ENCODE data around the gene CCSER1. TPM values are rescaled to one million over a fixed set of nuclear protein-coding genes. Genes with fewer than 3 reads are reported as not detected.

The CCSER1 gene
- total RNA-seq, 1 donor from 2014 or later = 8.4 TPM

DNA sequence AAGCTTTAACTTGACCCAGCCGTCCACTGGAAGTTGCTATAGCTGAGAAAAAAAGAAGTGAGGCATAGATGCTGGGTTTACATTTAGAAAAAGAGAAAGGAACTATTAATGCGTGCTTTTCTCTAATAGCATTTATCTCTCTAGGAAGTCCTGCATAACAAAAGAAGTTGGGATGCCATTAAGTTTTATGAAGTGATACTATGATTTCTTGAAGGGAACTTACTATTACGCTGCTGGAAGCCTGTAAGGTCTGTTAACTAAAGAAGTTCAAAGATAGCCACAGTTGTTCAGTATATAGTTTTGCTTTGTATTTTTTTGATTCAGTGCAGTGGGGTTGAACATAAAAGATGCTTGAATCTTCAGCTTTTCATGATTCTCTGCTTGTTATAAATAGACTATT, 203.4 kb downstream of the CCSER1 start:
- Histone ChIP-seq H3K36me3 (no peaks in the 10 kb centered on the region), H3K9me3 (no peaks in the 10 kb centered on the region), H3K27ac (no peak overlapping the region), H3K27me3 (ENCODE audit: low read depth) (no peaks in the 10 kb centered on the region), H3K4me3 (no peak overlapping the region), H3K4me1 (no peaks in the 10 kb centered on the region)
- TF ChIP-seq, protein P1, sequence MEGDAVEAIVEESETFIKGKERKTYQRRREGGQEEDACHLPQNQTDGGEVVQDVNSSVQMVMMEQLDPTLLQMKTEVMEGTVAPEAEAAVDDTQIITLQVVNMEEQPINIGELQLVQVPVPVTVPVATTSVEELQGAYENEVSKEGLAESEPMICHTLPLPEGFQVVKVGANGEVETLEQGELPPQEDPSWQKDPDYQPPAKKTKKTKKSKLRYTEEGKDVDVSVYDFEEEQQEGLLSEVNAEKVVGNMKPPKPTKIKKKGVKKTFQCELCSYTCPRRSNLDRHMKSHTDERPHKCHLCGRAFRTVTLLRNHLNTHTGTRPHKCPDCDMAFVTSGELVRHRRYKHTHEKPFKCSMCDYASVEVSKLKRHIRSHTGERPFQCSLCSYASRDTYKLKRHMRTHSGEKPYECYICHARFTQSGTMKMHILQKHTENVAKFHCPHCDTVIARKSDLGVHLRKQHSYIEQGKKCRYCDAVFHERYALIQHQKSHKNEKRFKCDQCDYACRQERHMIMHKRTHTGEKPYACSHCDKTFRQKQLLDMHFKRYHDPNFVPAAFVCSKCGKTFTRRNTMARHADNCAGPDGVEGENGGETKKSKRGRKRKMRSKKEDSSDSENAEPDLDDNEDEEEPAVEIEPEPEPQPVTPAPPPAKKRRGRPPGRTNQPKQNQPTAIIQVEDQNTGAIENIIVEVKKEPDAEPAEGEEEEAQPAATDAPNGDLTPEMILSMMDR (IDR thresholded peaks at IDR 0.05) = no peak
- intact Hi-C loops (cut with DNase I) = no loop called here
- DNase-seq (no peak), ATAC-seq (no peak)

DNA sequence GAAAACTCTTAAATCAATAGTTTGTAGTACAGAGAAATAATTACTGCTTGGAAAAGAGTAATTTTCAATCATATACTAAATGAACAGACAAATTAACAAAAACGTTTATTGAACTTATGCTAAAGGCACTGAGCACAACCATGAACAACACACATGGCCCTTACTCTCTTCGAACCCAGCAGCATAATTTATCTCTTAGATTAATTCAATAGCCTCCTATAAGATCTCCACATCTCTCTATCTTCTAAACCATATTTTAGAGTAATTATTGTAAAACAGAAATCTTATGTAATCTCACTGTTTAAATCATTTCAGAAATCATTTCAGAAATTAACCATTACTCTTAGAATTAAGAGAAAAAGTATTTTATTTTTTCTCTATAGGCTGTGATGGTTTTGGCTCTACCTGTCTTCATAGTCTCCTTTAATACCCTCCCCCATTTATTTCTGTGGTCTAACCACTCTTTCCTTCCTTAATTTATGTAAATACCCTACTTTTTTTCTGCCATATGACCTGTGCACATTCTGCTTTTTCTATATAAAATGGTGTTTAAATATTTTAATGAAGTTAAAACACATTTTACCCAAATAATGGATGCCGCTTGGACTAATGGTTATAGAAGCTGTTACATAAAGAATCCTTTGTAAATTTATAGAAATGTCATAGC, 218.5 kb downstream of the CCSER1 start:
- H3K36me3 ChIP-seq = no peaks in the 10 kb centered on the region
- H3K27ac ChIP-seq = no peak overlapping the region
- intact Hi-C loops (cut with DNase I) = no loop called here
- TF ChIP-seq, protein P1 (IDR thresholded peaks at IDR 0.05) = no peak
- no peak for DNase-seq
- ATAC-seq = no peak
- no peaks in the 10 kb centered on the region for H3K4me1 ChIP-seq
- H3K27me3 ChIP-seq (ENCODE audit: low read depth) = no peaks in the 10 kb centered on the region
- H3K9me3 ChIP-seq = no peaks in the 10 kb centered on the region
- H3K4me3 ChIP-seq = no peak overlapping the region

DNA sequence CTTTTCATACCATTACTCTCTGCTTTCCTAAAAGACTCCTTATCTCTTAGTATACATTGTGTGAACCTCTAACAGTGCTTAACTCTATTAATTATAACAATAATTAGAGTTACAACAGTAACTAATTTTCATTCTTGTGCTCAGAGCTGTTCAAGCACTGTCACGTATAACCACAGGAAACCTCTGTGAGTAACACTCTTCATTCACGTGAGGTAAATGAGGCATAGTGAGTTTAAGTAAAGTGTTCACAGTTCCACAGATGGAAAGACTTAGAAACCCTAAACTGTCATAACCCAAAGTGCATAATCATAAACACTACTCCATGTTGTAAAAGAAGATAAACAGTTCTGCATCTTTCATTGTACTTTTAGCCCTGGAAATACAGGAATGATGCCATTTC, 222.4 kb downstream of the CCSER1 start:
- TF ChIP-seq, protein P1 (IDR thresholded peaks at IDR 0.05) = no peak
- no peak overlapping the region for H3K27ac ChIP-seq
- ATAC-seq (no peak), DNase-seq (no peak)
- no peaks in the 10 kb centered on the region for H3K9me3 ChIP-seq
- intact Hi-C loops (cut with DNase I) = no loop called here
- H3K27me3 ChIP-seq (ENCODE audit: low read depth) = no peaks in the 10 kb centered on the region
- no peak overlapping the region for H3K4me3 ChIP-seq
- no peaks in the 10 kb centered on the region for H3K4me1 ChIP-seq
- H3K36me3 ChIP-seq = no peaks in the 10 kb centered on the region

DNA sequence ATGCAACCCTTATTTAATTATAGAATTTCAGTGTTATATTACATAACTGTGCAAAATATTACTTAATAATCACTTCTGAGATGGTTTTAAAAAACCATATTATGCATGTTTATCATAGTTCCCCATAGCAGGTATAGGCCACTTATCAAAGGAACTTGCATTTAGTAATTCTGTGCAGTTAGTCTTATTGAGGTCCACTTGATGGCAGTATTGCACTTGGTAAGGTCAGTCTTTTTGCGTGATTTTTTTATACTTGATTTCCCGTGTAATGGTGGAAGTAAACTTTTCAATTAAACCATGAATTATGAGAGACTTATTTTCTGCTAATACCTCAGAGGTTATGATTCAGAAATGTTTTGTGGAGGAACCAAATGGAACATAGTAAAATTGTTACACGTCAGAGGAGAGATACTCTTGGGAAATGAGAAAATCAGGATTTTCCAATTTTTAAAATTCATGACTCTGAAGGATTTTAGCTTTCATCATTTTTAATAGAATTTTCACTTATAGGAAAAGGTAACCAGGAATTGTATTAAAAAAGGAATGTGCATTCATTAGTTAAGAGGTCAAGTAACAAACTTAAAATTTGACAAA, 230.0 kb downstream of the CCSER1 start:
- intact Hi-C loops (cut with DNase I) = no loop called here
- no peaks in the 10 kb centered on the region for H3K4me1 ChIP-seq
- TF ChIP-seq, protein P1 (IDR thresholded peaks at IDR 0.05) = peak; percentile 47
- peak in 1 of 2 donors; percentile 65 for ATAC-seq
- DNase-seq = no peak
- no peaks in the 10 kb centered on the region for H3K9me3 ChIP-seq
- no peak overlapping the region for H3K4me3 ChIP-seq
- no peaks in the 10 kb centered on the region for H3K36me3 ChIP-seq
- no peaks in the 10 kb centered on the region for H3K27me3 ChIP-seq (ENCODE audit: low read depth)
- H3K27ac ChIP-seq = no peak overlapping the region

DNA sequence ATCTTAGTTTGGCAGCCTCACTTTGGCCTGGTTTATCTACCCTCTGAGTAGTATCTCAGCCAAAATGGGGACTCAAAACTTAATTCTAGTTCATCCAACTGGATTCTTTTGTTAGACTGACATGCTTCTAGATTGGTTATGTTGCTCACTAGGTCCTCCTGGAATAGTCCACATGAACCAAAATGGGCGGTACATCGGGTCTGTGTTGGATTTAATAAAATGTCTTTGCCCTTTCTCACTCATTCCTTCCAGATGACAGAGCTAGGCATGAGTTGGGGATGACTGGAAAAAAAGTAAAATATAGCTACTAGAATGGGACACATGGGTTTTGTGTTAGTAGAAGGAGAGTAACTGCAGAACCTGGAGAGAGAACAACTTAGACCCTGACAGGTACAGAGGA, 247.9 kb downstream of the CCSER1 start:
- Histone ChIP-seq H3K4me1 (no peaks in the 10 kb centered on the region), H3K4me3 (no peak overlapping the region), H3K27ac (no peak overlapping the region), H3K36me3 (no peaks in the 10 kb centered on the region), H3K9me3 (no peaks in the 10 kb centered on the region), H3K27me3 (ENCODE audit: low read depth) (no peaks in the 10 kb centered on the region)
- TF ChIP-seq, protein P1 (IDR thresholded peaks at IDR 0.05) = no peak
- intact Hi-C loops (cut with DNase I) = no loop called here
- DNase-seq (no peak), ATAC-seq (no peak)
